GM23248 (cell line): ENCODE measurements around the gene CLPTM1L.
"Not testable (repeated sequence)": the region's sequence is repeated elsewhere in the genome, so short reads cannot be mapped to it uniquely, and the experiment has no call there.

Experiments used
- EZH2 ChIP-seq: fragments of 200-600 bp; sonication (generic); IDR thresholded peaks from 2 replicates; pipeline ENCODE4 v1.6.1; 2018; ENCODE audit warnings: antibody characterized with exemption, mild to moderate bottlenecking; ENCODE audit not compliant: insufficient read depth, poor library complexity, severe bottlenecking
- EZH2phosphoT487 ChIP-seq: fragments of 200-600 bp; sonication (generic); IDR thresholded peaks from 2 replicates; pipeline ENCODE4 v1.6.1; 2018; ENCODE audit warnings: antibody characterized with exemption, moderate library complexity, mild to moderate bottlenecking, low read depth; ENCODE audit not compliant: insufficient read depth

- TF ChIP-seq EZH2, EZH2phosphoT487: not testable (repeated sequence)
Measured at GRCh38 chr5:1326901-1327756, 17.8 kb downstream of the CLPTM1L start.
